Measurements from ENCODE around the gene ZDHHC11.
"Not testable (repeated sequence)": the region's sequence is repeated elsewhere in the genome, so short reads cannot be mapped to it uniquely, and the experiment has no call there.

ZDHHC11 gene

DNA sequence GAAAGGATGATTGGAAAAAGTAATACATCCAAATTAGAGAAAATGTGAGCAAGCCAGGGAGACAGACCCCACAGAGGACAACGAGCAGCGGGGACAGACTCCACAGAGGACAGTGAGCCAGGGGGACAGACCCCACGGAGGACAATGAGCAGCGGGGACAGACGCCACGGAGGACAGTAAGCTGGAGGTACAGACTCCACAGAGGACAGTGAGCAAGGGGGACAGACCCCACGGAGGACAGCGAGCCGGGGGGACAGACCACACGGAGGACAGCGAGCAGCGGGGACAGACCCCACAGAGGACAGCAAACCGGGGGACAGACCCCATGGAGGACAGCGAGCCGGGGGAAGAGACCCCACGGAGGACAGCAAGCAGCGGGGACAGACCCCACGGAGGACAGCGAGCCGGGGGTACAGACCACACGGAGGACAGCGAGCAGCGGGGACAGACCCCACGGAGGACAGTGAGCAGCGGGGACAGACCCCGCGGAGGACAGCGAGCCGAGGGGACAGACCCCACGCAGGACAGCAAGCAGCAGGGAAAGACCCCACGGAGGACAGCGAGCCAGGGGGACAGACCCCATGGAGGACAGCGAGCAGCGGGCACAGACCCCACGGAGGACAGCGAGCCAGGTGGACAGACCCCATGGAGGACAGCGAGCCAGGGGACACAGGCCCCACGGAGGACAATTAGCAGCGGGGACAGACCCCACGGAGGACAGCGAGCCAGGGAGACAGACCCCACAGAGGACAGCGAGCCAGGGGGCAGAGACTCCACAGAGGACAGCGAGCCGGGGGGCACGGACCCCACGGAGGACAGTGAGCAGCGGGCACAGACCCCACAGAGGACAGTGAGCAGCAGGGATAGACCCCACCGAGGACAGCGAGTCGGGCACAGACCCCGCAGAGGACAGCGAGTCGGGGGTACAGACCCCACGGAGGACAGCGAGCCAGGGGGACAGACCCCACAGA lies 1.9 kb upstream of the ZDHHC11 start:
- TF ChIP-seq, protein P1, sequence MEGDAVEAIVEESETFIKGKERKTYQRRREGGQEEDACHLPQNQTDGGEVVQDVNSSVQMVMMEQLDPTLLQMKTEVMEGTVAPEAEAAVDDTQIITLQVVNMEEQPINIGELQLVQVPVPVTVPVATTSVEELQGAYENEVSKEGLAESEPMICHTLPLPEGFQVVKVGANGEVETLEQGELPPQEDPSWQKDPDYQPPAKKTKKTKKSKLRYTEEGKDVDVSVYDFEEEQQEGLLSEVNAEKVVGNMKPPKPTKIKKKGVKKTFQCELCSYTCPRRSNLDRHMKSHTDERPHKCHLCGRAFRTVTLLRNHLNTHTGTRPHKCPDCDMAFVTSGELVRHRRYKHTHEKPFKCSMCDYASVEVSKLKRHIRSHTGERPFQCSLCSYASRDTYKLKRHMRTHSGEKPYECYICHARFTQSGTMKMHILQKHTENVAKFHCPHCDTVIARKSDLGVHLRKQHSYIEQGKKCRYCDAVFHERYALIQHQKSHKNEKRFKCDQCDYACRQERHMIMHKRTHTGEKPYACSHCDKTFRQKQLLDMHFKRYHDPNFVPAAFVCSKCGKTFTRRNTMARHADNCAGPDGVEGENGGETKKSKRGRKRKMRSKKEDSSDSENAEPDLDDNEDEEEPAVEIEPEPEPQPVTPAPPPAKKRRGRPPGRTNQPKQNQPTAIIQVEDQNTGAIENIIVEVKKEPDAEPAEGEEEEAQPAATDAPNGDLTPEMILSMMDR (IDR thresholded peaks at IDR 0.05; ENCODE audit: insufficient read depth, low read depth, low read length, missing control alignments) = no peak
- no peak for DNase-seq (ENCODE audit: low read depth)

DNA sequence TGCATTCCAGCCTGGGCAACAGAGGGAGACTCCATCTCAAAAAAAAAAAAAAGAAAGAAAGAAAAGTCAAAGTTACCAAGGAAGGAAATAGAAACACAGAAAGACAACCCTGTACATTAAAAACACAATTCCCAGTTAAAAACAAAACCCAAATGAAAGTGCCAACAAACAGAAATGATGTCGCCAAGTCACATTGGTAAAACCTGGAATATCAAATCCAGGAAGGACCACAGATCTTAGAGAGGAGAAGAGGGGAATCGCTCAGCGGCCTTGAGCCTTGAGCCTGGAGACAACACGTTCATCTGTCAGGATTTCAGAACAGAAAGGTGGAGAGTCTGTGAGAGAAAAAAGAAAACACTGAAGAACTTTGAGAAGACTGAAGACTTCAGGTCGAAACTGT lies 1.2 kb upstream of the ZDHHC11 start:
- TF ChIP-seq, protein P1 (IDR thresholded peaks at IDR 0.05; ENCODE audit: insufficient read depth, low read depth, low read length, missing control alignments) = no peak
- H3K4me3 ChIP-seq (ENCODE audit: low read length) = no peak overlapping the region
- no peak for DNase-seq (ENCODE audit: low read depth)

More for the DNA sequence above, 1.9 kb upstream of the ZDHHC11 start:
- H3K4me3 ChIP-seq (ENCODE audit: low read length) = no peak overlapping the region

- DNase-seq (ENCODE audit: low read depth) = no peak
- H3K4me3 ChIP-seq (ENCODE audit: low read length) = no peak overlapping the region
Measured at GRCh38 chr5:851553-851952, 767 bp upstream of the ZDHHC11 start.

DNA sequence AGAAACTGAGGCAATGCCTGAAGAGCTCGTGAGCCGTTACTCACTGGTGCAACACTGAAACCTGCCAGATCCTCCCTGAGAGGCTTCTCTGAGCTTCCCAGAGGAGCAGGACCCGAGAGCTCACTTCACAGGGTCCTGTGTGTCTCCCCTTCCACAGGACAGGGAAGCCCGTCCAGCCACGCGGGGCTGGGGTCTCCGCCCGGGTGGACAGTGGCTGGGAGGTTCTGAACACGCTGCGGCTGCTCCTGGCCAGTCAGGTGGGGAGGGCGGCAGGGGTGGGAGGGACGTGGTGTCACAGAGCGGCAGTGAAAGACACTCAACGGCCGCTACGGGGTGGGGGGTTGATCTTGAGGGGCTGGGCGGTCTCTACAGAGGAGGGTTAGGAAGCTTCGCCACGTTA lies 290 bp upstream of the ZDHHC11 start:
- no peak overlapping the region for H3K4me3 ChIP-seq (ENCODE audit: low read length)
- no peak for DNase-seq (ENCODE audit: low read depth)
- TF ChIP-seq, protein P1 (IDR thresholded peaks at IDR 0.05; ENCODE audit: insufficient read depth, low read depth, low read length, missing control alignments) = no peak

More at GRCh38 chr5:851553-851952, 767 bp upstream of the ZDHHC11 start:
- TF ChIP-seq, protein P1 (IDR thresholded peaks at IDR 0.05; ENCODE audit: insufficient read depth, low read depth, low read length, missing control alignments) = no peak

DNA sequence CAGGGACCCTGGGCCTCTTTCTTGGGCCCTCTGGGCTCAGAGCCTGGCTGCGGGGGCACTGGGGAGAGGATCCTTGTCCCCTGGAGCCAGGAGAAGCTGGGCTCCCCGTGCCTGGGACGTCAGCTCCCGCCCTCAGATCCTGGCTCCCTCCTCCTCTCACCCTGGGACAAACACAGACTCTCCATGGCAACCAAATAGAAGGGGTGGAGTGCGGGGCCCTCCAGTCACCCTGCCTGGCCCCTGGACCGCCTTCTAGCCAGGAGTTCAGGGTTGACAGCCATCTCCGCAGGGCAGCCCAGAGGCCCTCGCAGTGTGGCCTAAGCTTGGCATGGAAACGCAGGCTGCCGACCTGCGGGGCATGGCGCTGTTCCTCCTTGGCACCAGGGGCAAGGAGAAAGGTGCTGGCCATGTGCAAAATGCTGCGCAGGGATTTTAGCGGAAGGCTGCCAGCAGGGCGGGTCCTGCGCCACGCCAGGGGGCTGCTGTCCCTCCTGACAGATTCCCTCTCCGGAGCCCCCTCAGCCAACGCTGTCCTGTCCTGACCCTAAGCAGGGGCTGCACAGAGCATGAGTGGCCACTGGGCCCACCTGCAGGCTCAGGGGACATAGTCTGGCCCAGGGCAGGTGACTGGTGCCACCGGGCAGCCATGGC lies 1.0 kb downstream of the ZDHHC11 start:
- no peak for DNase-seq (ENCODE audit: low read depth)
- TF ChIP-seq, protein P1 (IDR thresholded peaks at IDR 0.05; ENCODE audit: insufficient read depth, low read depth, low read length, missing control alignments) = no peak
- H3K4me3 ChIP-seq (ENCODE audit: low read length) = no peak overlapping the region

GRCh38 chr5:848671-849111 lies 2.1 kb downstream of the ZDHHC11 start:
- TF ChIP-seq, protein P1 (IDR thresholded peaks at IDR 0.05; ENCODE audit: insufficient read depth, low read depth, low read length, missing control alignments) = no peak
- no peak overlapping the region for H3K4me3 ChIP-seq (ENCODE audit: low read length)
- DNase-seq (ENCODE audit: low read depth) = no peak

- DNase-seq (ENCODE audit: low read depth); H3K4me3 ChIP-seq (ENCODE audit: low read length): not testable (repeated sequence)
Measured at GRCh38 chr5:847736-848135, 3.0 kb downstream of the ZDHHC11 start.

GRCh38 chr5:847212-847611 lies 3.6 kb downstream of the ZDHHC11 start:
- H3K4me3 ChIP-seq (ENCODE audit: low read length); DNase-seq (ENCODE audit: low read depth): not testable (repeated sequence)

DNA sequence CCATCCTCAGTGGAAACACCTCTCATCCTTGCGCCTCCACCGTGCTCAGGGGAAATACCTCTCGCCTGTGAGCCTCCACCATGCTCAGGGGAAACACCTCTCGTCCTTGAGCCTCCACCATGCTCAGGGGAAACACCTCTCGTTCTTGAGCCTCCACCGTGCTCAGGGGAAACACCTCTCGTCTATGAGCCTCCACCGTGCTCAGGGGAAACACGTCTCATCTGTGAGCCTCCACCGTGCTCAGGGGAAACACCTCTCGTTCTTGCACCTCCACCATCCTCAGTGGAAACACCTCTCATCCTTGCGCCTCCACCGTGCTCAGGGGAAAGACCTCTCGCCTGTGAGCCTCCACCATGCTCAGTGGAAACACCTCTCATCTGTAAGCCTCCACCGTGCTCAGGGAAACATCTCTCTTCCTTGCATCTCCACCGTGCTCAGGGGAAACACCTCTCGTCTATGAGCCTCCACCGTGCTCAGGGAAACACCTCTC lies 4.1 kb downstream of the ZDHHC11 start:
- DNase-seq (ENCODE audit: low read depth); H3K4me3 ChIP-seq (ENCODE audit: low read length): not testable (repeated sequence)

- not testable (repeated sequence) for H3K4me3 ChIP-seq (ENCODE audit: low read length); DNase-seq (ENCODE audit: low read depth)
Measured at GRCh38 chr5:845676-846601, 4.8 kb downstream of the ZDHHC11 start.

Measured in epithelial cell of esophagus (primary cell).